ENCODE data around the gene IFNGR2. TPM values are rescaled to one million over a fixed set of nuclear protein-coding genes. Genes with fewer than 3 reads are reported as not detected.

The IFNGR2 gene
- total and polyA plus RNA-seq, 2 donors (not counting 3 experiments of a cell fraction or from before 2014, with no cell fraction given): 44.2 to 46.1 TPM

DNA sequence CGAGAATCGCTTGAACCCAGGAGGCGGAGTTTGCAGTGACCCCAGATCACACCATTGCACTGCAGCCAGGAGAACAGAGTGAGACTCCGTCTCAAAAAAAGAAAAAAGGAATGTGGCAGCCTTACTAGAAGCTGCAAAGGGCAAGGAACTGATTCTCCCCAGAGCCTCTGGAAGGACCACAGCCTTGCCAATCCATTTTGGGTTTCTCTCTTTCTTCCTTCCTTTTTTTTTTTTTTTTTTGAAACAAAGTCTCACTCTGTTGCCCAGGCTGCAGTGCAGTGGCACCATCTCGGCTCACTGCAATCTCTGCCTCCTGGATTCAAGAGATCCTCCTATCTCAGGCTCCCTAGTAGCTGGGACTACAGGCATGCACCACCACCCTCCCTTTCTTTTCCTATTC, 9.9 kb upstream of the IFNGR2 start:
- H2AFZ ChIP-seq (ENCODE audit: low read depth, low read length): no peak overlapping the region
- POLR2A ChIA-PET: interaction anchor here (0.6 kb wide), 1 partner anchor 161 kb away, joined by 5 read pairs; no protein-coding TSS in a partner anchor
- H3K9me1 ChIP-seq (replicated peaks; ENCODE audit: control insufficient read depth, extremely low read depth, insufficient read depth, low read length): no peaks in the 10 kb centered on the region
- H3K4me1 ChIP-seq (ENCODE audit: control insufficient read depth, extremely low read depth, insufficient read depth, low read length): no peaks in the 10 kb centered on the region
- dilution Hi-C loops (cut with MboI; ENCODE audit: extremely low pct_ligation_motif_present, low sequenced_read_pairs): no loop called here
- TF ChIP-seq, protein P1, sequence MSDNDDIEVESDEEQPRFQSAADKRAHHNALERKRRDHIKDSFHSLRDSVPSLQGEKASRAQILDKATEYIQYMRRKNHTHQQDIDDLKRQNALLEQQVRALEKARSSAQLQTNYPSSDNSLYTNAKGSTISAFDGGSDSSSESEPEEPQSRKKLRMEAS (IDR thresholded peaks at IDR 0.05; ENCODE audit: insufficient read depth, insufficient read length): no peak
- TF ChIP-seq GATA2 (IDR thresholded peaks at IDR 0.05; ENCODE audit: insufficient read depth, insufficient read length, low read depth, low read length): no peak
- no peak for TF ChIP-seq JUN (IDR thresholded peaks at IDR 0.05; ENCODE audit: borderline replicate concordance, insufficient read depth, insufficient read length, low read depth)
- TF ChIP-seq, protein P2, sequence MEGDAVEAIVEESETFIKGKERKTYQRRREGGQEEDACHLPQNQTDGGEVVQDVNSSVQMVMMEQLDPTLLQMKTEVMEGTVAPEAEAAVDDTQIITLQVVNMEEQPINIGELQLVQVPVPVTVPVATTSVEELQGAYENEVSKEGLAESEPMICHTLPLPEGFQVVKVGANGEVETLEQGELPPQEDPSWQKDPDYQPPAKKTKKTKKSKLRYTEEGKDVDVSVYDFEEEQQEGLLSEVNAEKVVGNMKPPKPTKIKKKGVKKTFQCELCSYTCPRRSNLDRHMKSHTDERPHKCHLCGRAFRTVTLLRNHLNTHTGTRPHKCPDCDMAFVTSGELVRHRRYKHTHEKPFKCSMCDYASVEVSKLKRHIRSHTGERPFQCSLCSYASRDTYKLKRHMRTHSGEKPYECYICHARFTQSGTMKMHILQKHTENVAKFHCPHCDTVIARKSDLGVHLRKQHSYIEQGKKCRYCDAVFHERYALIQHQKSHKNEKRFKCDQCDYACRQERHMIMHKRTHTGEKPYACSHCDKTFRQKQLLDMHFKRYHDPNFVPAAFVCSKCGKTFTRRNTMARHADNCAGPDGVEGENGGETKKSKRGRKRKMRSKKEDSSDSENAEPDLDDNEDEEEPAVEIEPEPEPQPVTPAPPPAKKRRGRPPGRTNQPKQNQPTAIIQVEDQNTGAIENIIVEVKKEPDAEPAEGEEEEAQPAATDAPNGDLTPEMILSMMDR (IDR thresholded peaks at IDR 0.05; ENCODE audit: extremely low read depth in 1 of 2, insufficient read depth in 1 of 2, low read depth in 1 of 2, low read length in 2 of 2): no peak
- no peak for TF ChIP-seq FOS (IDR thresholded peaks at IDR 0.05; ENCODE audit: borderline replicate concordance, insufficient read depth, low read length)
- TF ChIP-seq POLR2AphosphoS5 (IDR thresholded peaks at IDR 0.05; ENCODE audit: insufficient read depth, low read depth, low read length): no peak
- TF ChIP-seq POLR2A (IDR thresholded peaks at IDR 0.05; ENCODE audit: low read depth, low read length): no peak
- TF ChIP-seq EZH2 (IDR thresholded peaks at IDR 0.05; ENCODE audit: borderline replicate concordance, low read depth, low read length, severe bottlenecking): no peak
- no peak for TF ChIP-seq MYC (IDR thresholded peaks at IDR 0.05; ENCODE audit: low read depth, low read length)
- H4K20me1 ChIP-seq (replicated peaks; ENCODE audit: control insufficient read depth, extremely low read depth, insufficient read depth, low read length): no peaks in the 10 kb centered on the region
- no peak overlapping the region for H3K4me2 ChIP-seq (ENCODE audit: insufficient read depth, low read length)
- H3K79me2 ChIP-seq (ENCODE audit: control insufficient read depth, insufficient read depth, low read length): no peaks in the 10 kb centered on the region
- CTCF ChIA-PET: interaction anchor here (0.7 to 1.0 kb wide), 3 partner anchors 32 to 45 kb away, joined by 3 to 4 read pairs (median 3); no protein-coding TSS in a partner anchor
- no peak overlapping the region for H3K27ac ChIP-seq (ENCODE audit: insufficient read depth, low read depth, low read length)
- H3K9ac ChIP-seq (replicated peaks; ENCODE audit: extremely low read depth, insufficient read depth, low read length): no peak overlapping the region
- H3K4me3 ChIP-seq (replicated peaks in 1 of 3; ENCODE audit: insufficient read depth in 1 of 3, low read depth in 1 of 3, low read length in 3 of 3): no peak overlapping the region
- FAIRE-seq (no peak), DNase-seq (ENCODE audit: low read depth, low spot score) (no peak)
- no TSS peak for BruUV-seq (replicated peaks)
- no peaks in the 10 kb centered on the region for H3K27me3 ChIP-seq (ENCODE audit: control insufficient read depth in 2 of 2, insufficient read depth in 2 of 2, low read length in 2 of 2)
- intact Hi-C loops (cut with micrococcal nuclease): no loop called here
- no peaks in the 10 kb centered on the region for H3K9me3 ChIP-seq (replicated peaks; ENCODE audit: control insufficient read depth, insufficient read depth, low read length)
- H3K36me3 ChIP-seq (ENCODE audit: control insufficient read depth in 2 of 2, extremely low read depth in 1 of 2, insufficient read depth in 2 of 2, low read length in 2 of 2): no peaks in the 10 kb centered on the region

Measured in endothelial cell of umbilical vein (primary cell).